ENCODE measurements around the gene ST6GAL1. TPM values are rescaled to one million over a fixed set of nuclear protein-coding genes. Genes with fewer than 3 reads are reported as not detected.

ST6GAL1 gene
- total and polyA plus RNA-seq, 7 donors = 5.4 to 60.5 (median 10.0) TPM

GRCh38 chr3:187063286-187064121 lies 133.2 kb downstream of the ST6GAL1 start:
- no peak for TF ChIP-seq POLR2A (IDR thresholded peaks at IDR 0.05)
- no peak for TF ChIP-seq POLR2AphosphoS5 (IDR thresholded peaks at IDR 0.05)
- TF ChIP-seq EP300 (IDR thresholded peaks at IDR 0.05) = no peak
- no peak for TF ChIP-seq CTCF (IDR thresholded peaks at IDR 0.05)
- Histone ChIP-seq H3K27ac (no peak overlapping the region), H3K36me3 (no peaks in the 10 kb centered on the region), H3K27me3 (no peaks in the 10 kb centered on the region), H3K4me1 (no peaks in the 10 kb centered on the region), H3K4me3 (no peak overlapping the region), H3K9me3 (no peaks in the 10 kb centered on the region)
- intact Hi-C loops (cut with DNase I) = no loop called here
- WGBS, 2 donors = 76 to 82% methylated on average over 6 of the region's 6 CpGs
- no peak for DNase-seq

- intact Hi-C loops (cut with DNase I) = no loop called here
- no peaks in the 10 kb centered on the region for H3K9me3 ChIP-seq
- H3K4me3 ChIP-seq = no peak overlapping the region
- no peak for DNase-seq
- no peaks in the 10 kb centered on the region for H3K4me1 ChIP-seq
- H3K27me3 ChIP-seq = no peaks in the 10 kb centered on the region
- no peak overlapping the region for H3K27ac ChIP-seq
- TF ChIP-seq POLR2AphosphoS5 (IDR thresholded peaks at IDR 0.05) = no peak
- no peak for TF ChIP-seq POLR2A (IDR thresholded peaks at IDR 0.05)
- TF ChIP-seq EP300 (IDR thresholded peaks at IDR 0.05) = no peak
- WGBS, 2 donors = 82 to 83% methylated on average over 12 of the region's 12 CpGs
- no peaks in the 10 kb centered on the region for H3K36me3 ChIP-seq
Measured at GRCh38 chr3:187064210-187065115, 134.1 kb downstream of the ST6GAL1 start.

GRCh38 chr3:187066228-187066995 lies 136.1 kb downstream of the ST6GAL1 start:
- intact Hi-C loops (cut with DNase I) = no loop called here

GRCh38 chr3:187068787-187069186 lies 138.5 kb downstream of the ST6GAL1 start:
- H3K4me3 ChIP-seq = no peak overlapping the region
- intact Hi-C loops (cut with DNase I) = no loop called here
- DNase-seq = no peak
- TF ChIP-seq CTCF (IDR thresholded peaks at IDR 0.05) (no peak), EP300 (IDR thresholded peaks at IDR 0.05) (no peak), POLR2AphosphoS5 (IDR thresholded peaks at IDR 0.05) (no peak), POLR2A (IDR thresholded peaks at IDR 0.05) (no peak)
- H3K36me3 ChIP-seq = no peaks in the 10 kb centered on the region
- no peaks in the 10 kb centered on the region for H3K27me3 ChIP-seq
- WGBS, 2 donors = 87 to 90% methylated on average over 5 of the region's 5 CpGs
- H3K4me1 ChIP-seq = no peaks in the 10 kb centered on the region
- peaks cover 0 to 3% (median 0%) of the 10 kb centered on the region in 4 donors for H3K9me3 ChIP-seq
- H3K27ac ChIP-seq = no peak overlapping the region

More at GRCh38 chr3:187066228-187066995, 136.1 kb downstream of the ST6GAL1 start:
- DNase-seq = no peak
- Histone ChIP-seq H3K9me3 (peaks cover 0 to 3% (median 0%) of the 10 kb centered on the region in 4 donors), H3K27ac (no peak overlapping the region), H3K27me3 (no peaks in the 10 kb centered on the region), H3K4me1 (no peaks in the 10 kb centered on the region), H3K4me3 (no peak overlapping the region), H3K36me3 (no peaks in the 10 kb centered on the region)
- TF ChIP-seq EP300 (IDR thresholded peaks at IDR 0.05) (no peak), POLR2A (IDR thresholded peaks at IDR 0.05) (no peak)
- 70 to 80% methylated on average over 7 of the region's 7 CpGs for WGBS, 2 donors

GRCh38 chr3:187069857-187070516 lies 139.7 kb downstream of the ST6GAL1 start:
- Histone ChIP-seq H3K9me3 (peaks cover 0 to 3% (median 0%) of the 10 kb centered on the region in 4 donors), H3K36me3 (no peaks in the 10 kb centered on the region), H3K27me3 (no peaks in the 10 kb centered on the region), H3K27ac (no peak overlapping the region), H3K4me1 (no peaks in the 10 kb centered on the region), H3K4me3 (no peak overlapping the region)
- intact Hi-C loops (cut with DNase I) = no loop called here
- DNase-seq = no peak
- TF ChIP-seq POLR2A (IDR thresholded peaks at IDR 0.05) = no peak
- no peak for TF ChIP-seq POLR2AphosphoS5 (IDR thresholded peaks at IDR 0.05)
- no peak for TF ChIP-seq CTCF (IDR thresholded peaks at IDR 0.05)
- TF ChIP-seq EP300 (IDR thresholded peaks at IDR 0.05) = no peak
- 92 to 98% methylated on average over 7 of the region's 7 CpGs for WGBS, 2 donors
